ENCODE measurements around the gene PHKB. TPM values are rescaled to one million over a fixed set of nuclear protein-coding genes. Genes with fewer than 3 reads are reported as not detected.

The PHKB gene
- total RNA-seq, 1 experiment from 2014 or later, result 38.8 TPM

GRCh38 chr16:47571711-47572110 is 110.6 kb downstream of the PHKB start:
- Histone ChIP-seq H2BK12ac (ENCODE audit: insufficient read length, low read depth, low read length) (no peak overlapping the region), H3K23me2 (ENCODE audit: insufficient read length, low read depth, low read length, poor library complexity, severe bottlenecking) (no peaks in the 10 kb centered on the region), H3K79me2 (ENCODE audit: insufficient read depth, low read length) (no peaks in the 10 kb centered on the region), H2AK5ac (ENCODE audit: insufficient read length, low read length) (no peak overlapping the region), H4K20me1 (ENCODE audit: control insufficient read depth, insufficient read depth, insufficient read length) (no peaks in the 10 kb centered on the region), H2AFZ (ENCODE audit: low read length) (no peak overlapping the region), H3K27ac (ENCODE audit: insufficient read length, low read depth, low read length) (no peak overlapping the region), H3K9me3 (ENCODE audit: control insufficient read depth, low read depth, low read length) (no peaks in the 10 kb centered on the region), H4K8ac (replicated peaks; ENCODE audit: insufficient read length, low read depth, low read length) (no peak overlapping the region), H3K79me1 (ENCODE audit: insufficient read depth, low read depth, low read length, poor library complexity, severe bottlenecking) (no peaks in the 10 kb centered on the region), H2BK15ac (ENCODE audit: low read depth, low read length) (no peak overlapping the region), H4K5ac (ENCODE audit: insufficient read length, low read depth, low read length) (no peak overlapping the region), H2BK20ac (ENCODE audit: low read depth, low read length, poor library complexity, severe bottlenecking) (no peak overlapping the region), H3K4ac (ENCODE audit: low read depth, low read length) (no peak overlapping the region), H3K56ac (ENCODE audit: insufficient read length, low read depth, low read length) (no peak overlapping the region), H3K27me3 (ENCODE audit: insufficient read depth, low read length) (no peaks in the 10 kb centered on the region), H3K4me2 (ENCODE audit: insufficient read depth, insufficient read length, low read length) (no peak overlapping the region), H2BK5ac (ENCODE audit: insufficient read length, low read length) (no peak overlapping the region), H3K23ac (ENCODE audit: insufficient read length, low read depth, low read length) (no peak overlapping the region), H3K4me1 (ENCODE audit: insufficient read depth, low read length) (no peaks in the 10 kb centered on the region), H2BK120ac (ENCODE audit: low read depth, low read length, poor library complexity, severe bottlenecking) (no peak overlapping the region), H3T11ph (ENCODE audit: low read length) (no peak overlapping the region), H3K18ac (ENCODE audit: insufficient read length, low read depth, low read length) (no peak overlapping the region), H3K14ac (ENCODE audit: insufficient read depth, low read length) (no peak overlapping the region), H4K91ac (ENCODE audit: insufficient read length, low read depth, low read length) (no peak overlapping the region), H3K9ac (ENCODE audit: extremely low read depth, insufficient read length, low read length) (no peak overlapping the region)
- no peaks in the 10 kb centered on the region; a peak in 1 of 5 replicates for H3K9me3 Mint-ChIP-seq
- H3K4me3 Mint-ChIP-seq, result no peak overlapping the region
- no CpG with 5 or more reads among the region's 3 CpGs for WGBS (ENCODE audit: extremely low coverage, insufficient read length, low lambda C conversion rate)
- TF ChIP-seq CTCF (conservative IDR thresholded peaks at IDR 0.05), result no peak
- H3K27me3 Mint-ChIP-seq (ENCODE audit: low read depth), result no peaks in the 10 kb centered on the region
- peaks cover 7 to 12% (median 9%) of the 10 kb centered on the region in 3 experiments; a peak in 5 of 7 replicates for H3K36me3 Mint-ChIP-seq (ENCODE audit: insufficient read depth in 1 of 3, low read depth in 3 of 3)
- DNase-seq, result no peak
- H3K4me1 Mint-ChIP-seq, result peaks cover 6 to 15% of the 10 kb centered on the region in 2 experiments; a peak in 3 of 4 replicates
- no peak overlapping the region for H3K27ac Mint-ChIP-seq
